ENCODE results near the gene RIPOR3.

Gene RIPOR3

DNA sequence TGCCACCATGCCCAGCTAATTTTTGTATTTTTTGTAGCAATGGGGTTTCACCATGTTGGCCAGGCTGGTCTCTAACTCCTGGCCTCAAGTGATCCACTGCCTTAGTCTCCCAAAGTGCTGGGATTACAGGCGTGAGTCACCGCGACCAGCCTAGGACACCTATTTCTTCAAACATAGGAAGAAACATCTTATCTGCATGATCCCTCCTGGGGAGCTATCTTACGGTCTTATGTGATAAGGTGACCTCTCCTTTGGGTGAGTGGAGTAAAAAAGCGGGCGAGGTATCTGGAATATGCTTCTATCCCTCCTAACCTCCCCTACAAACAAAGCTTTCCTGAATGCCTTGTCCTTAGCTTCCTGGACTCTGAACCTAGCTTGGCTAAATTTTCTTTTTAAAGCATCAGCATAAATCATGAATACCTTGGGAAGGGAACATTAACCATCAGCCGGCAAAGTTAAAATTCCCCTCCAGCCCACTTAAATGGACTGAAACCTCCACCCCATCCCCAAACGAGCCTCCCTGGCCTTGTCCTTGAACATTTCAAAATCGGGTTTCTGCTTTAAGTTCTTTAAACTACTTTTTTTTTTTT, 24.5 kb downstream of the RIPOR3 start:
- Histone ChIP-seq H3K4me2 (ENCODE audit: low read length) (no peak overlapping the region), H3K27me3 (ENCODE audit: insufficient read depth, low read length) (peaks cover under 1% of the 10 kb centered on the region; the same call in 1 of the 2 replicates), H3F3A (ENCODE audit: insufficient read depth, low read length) (no peaks in the 10 kb centered on the region), H3K4me3 (ENCODE audit: low read depth, low read length, poor library complexity, severe bottlenecking) (no peak overlapping the region), H3K9me2 (ENCODE audit: low read depth, low read length) (no peaks in the 10 kb centered on the region), H3K9me3 (ENCODE audit: low read length) (no peaks in the 10 kb centered on the region), H2AFZ (ENCODE audit: low read length) (no peak overlapping the region), H3K27ac (ENCODE audit: low read depth, low read length, poor library complexity, severe bottlenecking) (no peak overlapping the region), H3K36me3 (ENCODE audit: insufficient read depth, low read length) (no peaks in the 10 kb centered on the region), H3K9ac (ENCODE audit: low read length) (no peak overlapping the region), H3K4me1 (ENCODE audit: insufficient read depth, low read length, severe bottlenecking) (no peaks in the 10 kb centered on the region), H3K79me2 (ENCODE audit: insufficient read depth, low read length) (no peaks in the 10 kb centered on the region), H4K20me1 (ENCODE audit: insufficient read depth, low read length) (no peaks in the 10 kb centered on the region)
- TF ChIP-seq, protein P1, sequence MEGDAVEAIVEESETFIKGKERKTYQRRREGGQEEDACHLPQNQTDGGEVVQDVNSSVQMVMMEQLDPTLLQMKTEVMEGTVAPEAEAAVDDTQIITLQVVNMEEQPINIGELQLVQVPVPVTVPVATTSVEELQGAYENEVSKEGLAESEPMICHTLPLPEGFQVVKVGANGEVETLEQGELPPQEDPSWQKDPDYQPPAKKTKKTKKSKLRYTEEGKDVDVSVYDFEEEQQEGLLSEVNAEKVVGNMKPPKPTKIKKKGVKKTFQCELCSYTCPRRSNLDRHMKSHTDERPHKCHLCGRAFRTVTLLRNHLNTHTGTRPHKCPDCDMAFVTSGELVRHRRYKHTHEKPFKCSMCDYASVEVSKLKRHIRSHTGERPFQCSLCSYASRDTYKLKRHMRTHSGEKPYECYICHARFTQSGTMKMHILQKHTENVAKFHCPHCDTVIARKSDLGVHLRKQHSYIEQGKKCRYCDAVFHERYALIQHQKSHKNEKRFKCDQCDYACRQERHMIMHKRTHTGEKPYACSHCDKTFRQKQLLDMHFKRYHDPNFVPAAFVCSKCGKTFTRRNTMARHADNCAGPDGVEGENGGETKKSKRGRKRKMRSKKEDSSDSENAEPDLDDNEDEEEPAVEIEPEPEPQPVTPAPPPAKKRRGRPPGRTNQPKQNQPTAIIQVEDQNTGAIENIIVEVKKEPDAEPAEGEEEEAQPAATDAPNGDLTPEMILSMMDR (IDR thresholded peaks at IDR 0.05; ENCODE audit: low read length): no peak
- TF ChIP-seq EZH2 (IDR thresholded peaks at IDR 0.05; ENCODE audit: borderline replicate concordance, low read length): no peak

DNA sequence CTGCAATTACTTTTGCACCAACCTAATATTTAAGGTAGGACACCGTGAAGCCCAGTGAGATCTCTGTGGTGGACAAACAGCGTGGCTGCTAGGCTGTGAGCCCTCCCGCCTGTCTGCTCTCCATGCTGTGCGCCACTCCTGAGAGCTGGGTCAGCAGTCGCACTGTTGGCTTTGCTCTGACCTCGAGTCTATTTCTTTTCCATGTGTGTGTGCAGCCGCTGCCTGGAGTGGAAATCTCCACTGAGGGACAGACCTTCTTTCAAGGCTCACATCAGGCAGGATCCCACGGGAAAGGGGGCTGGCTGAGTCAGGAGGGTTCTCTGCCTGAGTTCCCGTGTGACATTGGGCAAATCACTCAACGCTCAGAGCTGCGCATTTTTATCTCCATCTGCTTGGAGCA, 27.1 kb downstream of the RIPOR3 start:
- no peak overlapping the region for H3K9ac ChIP-seq (ENCODE audit: low read length)
- H2AFZ ChIP-seq (ENCODE audit: low read length): no peak overlapping the region
- no peaks in the 10 kb centered on the region; the same call in 1 of the 2 replicates for H3K27me3 ChIP-seq (ENCODE audit: insufficient read depth, low read length)
- no peaks in the 10 kb centered on the region for H3F3A ChIP-seq (ENCODE audit: insufficient read depth, low read length)
- H3K9me2 ChIP-seq (ENCODE audit: low read depth, low read length): no peaks in the 10 kb centered on the region
- no peak overlapping the region for H3K4me2 ChIP-seq (ENCODE audit: low read length)
- no peaks in the 10 kb centered on the region for H3K9me3 ChIP-seq (ENCODE audit: low read length)
- H3K4me3 ChIP-seq (ENCODE audit: low read depth, low read length, poor library complexity, severe bottlenecking): no peak overlapping the region
- no peaks in the 10 kb centered on the region for H3K36me3 ChIP-seq (ENCODE audit: insufficient read depth, low read length)
- TF ChIP-seq, protein P1 (IDR thresholded peaks at IDR 0.05; ENCODE audit: low read length): no peak
- no peak for TF ChIP-seq EZH2 (IDR thresholded peaks at IDR 0.05; ENCODE audit: borderline replicate concordance, low read length)
- H4K20me1 ChIP-seq (ENCODE audit: insufficient read depth, low read length): no peaks in the 10 kb centered on the region
- H3K79me2 ChIP-seq (ENCODE audit: insufficient read depth, low read length): no peaks in the 10 kb centered on the region
- no peak overlapping the region for H3K27ac ChIP-seq (ENCODE audit: low read depth, low read length, poor library complexity, severe bottlenecking)
- no peaks in the 10 kb centered on the region for H3K4me1 ChIP-seq (ENCODE audit: insufficient read depth, low read length, severe bottlenecking)

DNA sequence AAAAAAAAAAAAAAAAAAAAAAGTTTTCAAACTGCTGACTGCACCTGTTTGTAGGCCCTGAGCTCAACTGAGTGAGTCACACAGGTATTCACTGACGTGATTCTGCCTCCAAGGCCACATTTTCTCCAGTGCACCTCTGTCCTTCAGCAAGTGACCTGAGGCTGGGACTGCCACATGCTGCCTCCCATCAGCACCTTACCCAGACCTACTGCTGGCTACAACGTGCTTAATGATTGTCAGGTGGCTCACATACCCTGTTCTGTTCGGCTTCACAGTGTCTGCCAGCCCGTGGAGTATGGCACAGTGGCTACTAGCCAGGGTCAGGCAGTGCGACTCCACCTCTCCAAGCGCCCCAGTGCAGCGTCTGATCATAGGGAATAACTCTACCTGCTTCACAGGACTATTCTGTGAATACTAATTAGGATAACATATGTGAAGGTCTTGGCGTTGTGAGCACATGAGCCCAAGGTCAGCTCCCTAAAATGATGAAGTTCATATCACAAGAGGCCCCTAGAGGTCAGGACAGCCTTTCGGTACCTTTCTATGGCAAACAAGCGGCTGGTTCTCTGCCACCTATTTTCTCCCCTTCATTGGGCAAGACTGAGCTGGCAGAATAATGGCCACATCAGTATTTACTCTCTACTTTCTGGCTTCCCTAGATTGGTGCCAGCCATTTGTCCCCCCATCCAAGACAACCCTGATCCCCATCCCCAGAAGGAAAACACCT, 28.1 kb downstream of the RIPOR3 start:
- Histone ChIP-seq H3K36me3 (ENCODE audit: insufficient read depth, low read length) (no peaks in the 10 kb centered on the region), H3K9me2 (ENCODE audit: low read depth, low read length) (no peaks in the 10 kb centered on the region), H2AFZ (ENCODE audit: low read length) (no peak overlapping the region), H3K27me3 (ENCODE audit: insufficient read depth, low read length) (no peaks in the 10 kb centered on the region; the same call in 1 of the 2 replicates), H3K79me2 (ENCODE audit: insufficient read depth, low read length) (no peaks in the 10 kb centered on the region), H3K4me1 (ENCODE audit: insufficient read depth, low read length, severe bottlenecking) (no peaks in the 10 kb centered on the region), H3K4me3 (ENCODE audit: low read depth, low read length, poor library complexity, severe bottlenecking) (no peak overlapping the region), H3K9ac (ENCODE audit: low read length) (no peak overlapping the region), H3K27ac (ENCODE audit: low read depth, low read length, poor library complexity, severe bottlenecking) (no peak overlapping the region), H3F3A (ENCODE audit: insufficient read depth, low read length) (no peaks in the 10 kb centered on the region), H3K9me3 (ENCODE audit: low read length) (no peaks in the 10 kb centered on the region), H4K20me1 (ENCODE audit: insufficient read depth, low read length) (no peaks in the 10 kb centered on the region), H3K4me2 (ENCODE audit: low read length) (no peak overlapping the region)
- TF ChIP-seq EZH2 (IDR thresholded peaks at IDR 0.05; ENCODE audit: borderline replicate concordance, low read length): no peak
- TF ChIP-seq, protein P1 (IDR thresholded peaks at IDR 0.05; ENCODE audit: low read length): peak; percentile 38
